Fibroblast of mammary gland (primary cell): ENCODE data around the gene ABCC4.

ENCODE experiments used
- DNase-seq: peaks from one replicate; pipeline ENCODE4 v3.0.0-alpha.2; 2010; ENCODE audit warnings: low read depth
- H3K4me3 ChIP-seq: 2 replicates; pipeline ENCODE4 v1.5.1; 2011; ENCODE audit warnings: low read depth, mild to moderate bottlenecking, low read length, moderate library complexity; ENCODE audit not compliant: control insufficient read depth
- CTCF ChIP-seq: conservative IDR thresholded peaks from 2 replicates; pipeline ENCODE4 v1.5.1; 2011; ENCODE audit warnings: low read depth, low read length, inconsistent platforms; ENCODE audit not compliant: control insufficient read depth, insufficient read depth

ABCC4 gene

DNA sequence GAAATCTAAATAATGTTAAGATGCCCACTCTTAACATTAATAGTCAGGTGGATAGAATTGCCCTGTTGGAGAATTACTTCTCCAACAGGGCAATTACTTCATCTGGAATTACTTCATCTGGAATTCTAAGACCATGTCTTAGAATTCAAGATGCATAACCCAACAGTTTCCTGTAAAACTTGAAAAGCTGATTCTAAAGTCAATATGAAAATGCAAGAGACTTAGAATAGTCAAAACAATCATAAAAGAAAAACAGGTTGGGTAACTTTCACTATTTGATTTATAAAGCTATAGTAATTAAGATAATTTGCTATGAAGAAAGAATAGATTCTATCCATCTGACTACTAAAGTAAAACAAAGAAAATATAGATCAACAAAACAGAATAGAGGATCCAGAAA, 75.2 kb downstream of the ABCC4 start:
- DNase-seq = no peak

GRCh38 chr13:95224064-95224463, 77.2 kb downstream of the ABCC4 start:
- no peak for DNase-seq
- H3K4me3 ChIP-seq = no peak overlapping the region
- no peak for TF ChIP-seq CTCF

More for the DNA sequence above, 75.2 kb downstream of the ABCC4 start:
- H3K4me3 ChIP-seq = no peak overlapping the region
- TF ChIP-seq CTCF = no peak

GRCh38 chr13:95222733-95223018, 78.6 kb downstream of the ABCC4 start:
- DNase-seq = no peak
- no peak for TF ChIP-seq CTCF
- H3K4me3 ChIP-seq = no peak overlapping the region

DNA sequence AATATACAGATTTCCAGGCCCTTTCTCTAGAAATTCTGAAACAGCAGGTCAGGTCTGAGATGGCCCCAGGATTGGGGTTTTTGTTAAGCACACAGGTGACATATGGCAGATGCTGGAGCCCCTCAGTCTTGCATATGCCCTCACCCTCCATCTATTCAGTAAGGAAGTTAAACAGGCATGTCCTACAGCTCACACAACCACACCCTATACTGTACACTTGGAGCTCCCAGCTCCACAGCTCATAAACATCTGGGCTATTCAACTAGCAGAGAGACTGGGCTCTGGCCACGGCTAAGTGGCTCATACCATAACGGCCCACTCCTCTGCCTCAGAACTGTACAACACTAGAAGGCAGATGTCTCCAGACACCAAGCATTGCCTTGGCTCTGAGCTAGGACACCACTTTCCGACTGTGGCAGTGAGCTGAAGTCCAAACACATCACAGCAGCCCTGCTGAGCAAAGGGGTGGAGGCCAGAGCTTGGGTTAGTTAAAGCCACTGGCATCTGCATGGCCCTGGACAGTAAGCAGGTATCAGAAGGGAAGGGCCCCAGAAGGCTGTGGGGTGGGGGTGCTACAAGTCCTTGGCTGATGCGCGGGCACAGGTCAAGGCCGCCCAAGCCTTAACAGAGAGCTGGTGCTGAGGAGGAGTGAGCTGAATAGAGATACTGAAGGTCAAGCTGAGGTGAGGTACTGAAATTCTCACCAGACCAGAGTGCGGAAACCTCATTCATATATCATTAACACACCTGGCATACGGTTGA, 79.1 kb downstream of the ABCC4 start:
- TF ChIP-seq CTCF = no peak
- no peak for DNase-seq

DNA sequence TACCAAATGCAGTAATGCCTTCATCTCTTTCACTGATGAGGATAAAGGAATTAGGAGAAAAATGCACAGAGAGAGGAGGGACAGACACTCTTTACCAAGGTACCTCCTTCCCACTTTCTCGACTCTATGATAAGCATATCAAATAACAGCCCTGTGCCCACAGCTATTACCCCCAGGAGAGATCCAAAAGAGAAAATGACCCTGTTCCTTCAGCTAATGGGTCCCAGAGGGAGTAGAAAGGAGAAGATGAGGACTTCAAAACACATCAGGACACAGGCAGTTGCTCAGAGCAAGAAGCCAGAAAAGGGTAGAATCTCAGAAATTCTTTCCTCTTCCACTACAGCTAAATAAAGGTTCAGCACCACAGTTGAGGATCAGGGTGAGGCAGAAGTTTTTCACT, 80.6 kb downstream of the ABCC4 start:
- TF ChIP-seq CTCF = no peak
- no peak for DNase-seq
- H3K4me3 ChIP-seq = no peak overlapping the region

More for the DNA sequence above, 79.1 kb downstream of the ABCC4 start:
- no peak overlapping the region for H3K4me3 ChIP-seq

DNA sequence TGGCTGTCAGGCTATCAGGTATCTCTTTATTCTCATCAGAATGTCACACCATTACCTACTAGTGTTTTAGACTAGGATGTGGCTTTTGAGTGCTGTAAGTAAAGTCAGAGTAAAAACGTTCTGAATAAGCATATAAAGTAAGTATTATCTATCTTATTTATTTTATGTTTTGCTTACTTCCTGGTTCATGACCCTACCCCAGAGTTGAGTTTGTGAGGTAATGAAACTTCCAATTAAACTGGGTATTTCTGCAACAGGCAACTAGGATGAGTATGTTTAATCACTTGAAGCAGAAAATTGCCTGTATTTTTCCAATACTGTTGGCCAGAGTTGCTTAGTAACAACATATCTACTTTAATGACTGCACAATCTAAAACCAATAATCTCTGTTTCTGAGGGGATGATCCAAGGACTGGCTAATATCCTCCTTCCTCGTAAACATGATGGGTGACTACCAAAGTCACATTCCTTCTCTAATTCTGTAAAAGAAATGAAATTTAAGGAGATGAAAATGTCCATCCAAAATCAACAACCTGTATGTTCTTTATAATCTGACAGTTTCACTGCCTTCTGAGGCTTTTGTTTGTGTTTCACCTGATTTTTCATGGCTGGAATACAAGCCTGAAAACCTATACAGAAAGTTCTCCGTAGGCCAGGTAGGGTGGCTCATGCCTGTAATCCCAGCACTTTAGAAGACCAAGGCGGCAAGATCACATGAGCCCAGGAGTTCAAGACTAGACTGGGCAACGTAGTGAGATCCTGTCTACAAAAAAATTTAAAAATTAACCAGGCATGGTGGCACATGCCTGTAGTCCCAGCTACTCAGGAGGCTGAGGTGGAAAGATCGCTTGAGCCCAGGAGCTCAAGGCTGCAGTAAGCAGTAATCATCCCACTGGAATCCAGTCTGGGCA, 83.1 kb downstream of the ABCC4 start:
- TF ChIP-seq CTCF = no peak
- no peak overlapping the region for H3K4me3 ChIP-seq
- DNase-seq = no peak
